ENCODE results near the gene HSD17B12.

DNA sequence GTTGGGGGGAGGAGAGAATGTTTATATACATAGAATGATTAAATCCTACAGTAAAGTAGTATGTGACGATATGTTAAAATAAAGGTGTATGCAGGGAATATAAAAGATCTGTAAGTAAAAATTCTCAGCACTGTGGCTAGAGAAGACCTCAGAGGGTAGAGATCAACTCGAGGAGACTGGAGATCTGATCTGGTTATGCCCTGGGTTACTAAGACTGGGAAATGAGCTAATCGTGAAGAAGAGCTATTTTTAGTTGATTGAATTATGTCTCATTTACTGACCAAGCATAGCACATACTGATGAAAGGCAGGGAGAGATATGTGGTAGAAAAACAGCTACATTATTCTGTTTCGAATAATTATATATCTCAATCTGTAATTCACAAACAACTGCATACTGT, 157.3 kb downstream of the HSD17B12 start:
- TF ChIP-seq POLR2A (IDR thresholded peaks at IDR 0.05; ENCODE audit: low read depth, low read length) = no peak
- TF ChIP-seq, protein P1, sequence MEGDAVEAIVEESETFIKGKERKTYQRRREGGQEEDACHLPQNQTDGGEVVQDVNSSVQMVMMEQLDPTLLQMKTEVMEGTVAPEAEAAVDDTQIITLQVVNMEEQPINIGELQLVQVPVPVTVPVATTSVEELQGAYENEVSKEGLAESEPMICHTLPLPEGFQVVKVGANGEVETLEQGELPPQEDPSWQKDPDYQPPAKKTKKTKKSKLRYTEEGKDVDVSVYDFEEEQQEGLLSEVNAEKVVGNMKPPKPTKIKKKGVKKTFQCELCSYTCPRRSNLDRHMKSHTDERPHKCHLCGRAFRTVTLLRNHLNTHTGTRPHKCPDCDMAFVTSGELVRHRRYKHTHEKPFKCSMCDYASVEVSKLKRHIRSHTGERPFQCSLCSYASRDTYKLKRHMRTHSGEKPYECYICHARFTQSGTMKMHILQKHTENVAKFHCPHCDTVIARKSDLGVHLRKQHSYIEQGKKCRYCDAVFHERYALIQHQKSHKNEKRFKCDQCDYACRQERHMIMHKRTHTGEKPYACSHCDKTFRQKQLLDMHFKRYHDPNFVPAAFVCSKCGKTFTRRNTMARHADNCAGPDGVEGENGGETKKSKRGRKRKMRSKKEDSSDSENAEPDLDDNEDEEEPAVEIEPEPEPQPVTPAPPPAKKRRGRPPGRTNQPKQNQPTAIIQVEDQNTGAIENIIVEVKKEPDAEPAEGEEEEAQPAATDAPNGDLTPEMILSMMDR (IDR thresholded peaks at IDR 0.05; ENCODE audit: extremely low read depth in 1 of 2, insufficient read depth in 1 of 2, low read depth in 1 of 2, low read length in 2 of 2) = no peak
- no peak for TF ChIP-seq POLR2AphosphoS5 (IDR thresholded peaks at IDR 0.05; ENCODE audit: insufficient read depth, low read depth, low read length)
- no peak for TF ChIP-seq EZH2 (IDR thresholded peaks at IDR 0.05; ENCODE audit: borderline replicate concordance, low read depth, low read length, severe bottlenecking)

Measured in endothelial cell of umbilical vein (primary cell).